Fibroblast of gingiva (primary cell): ENCODE results near the gene MICB.
"Not testable (repeated sequence)": the region's sequence is repeated elsewhere in the genome, so short reads cannot be mapped to it uniquely, and the experiment has no call there.

Source experiments
- DNase-seq: peaks from one replicate; pipeline ENCODE4 v3.0.0-alpha.2; 2011; ENCODE audit warnings: low read depth

MICB gene

DNA sequence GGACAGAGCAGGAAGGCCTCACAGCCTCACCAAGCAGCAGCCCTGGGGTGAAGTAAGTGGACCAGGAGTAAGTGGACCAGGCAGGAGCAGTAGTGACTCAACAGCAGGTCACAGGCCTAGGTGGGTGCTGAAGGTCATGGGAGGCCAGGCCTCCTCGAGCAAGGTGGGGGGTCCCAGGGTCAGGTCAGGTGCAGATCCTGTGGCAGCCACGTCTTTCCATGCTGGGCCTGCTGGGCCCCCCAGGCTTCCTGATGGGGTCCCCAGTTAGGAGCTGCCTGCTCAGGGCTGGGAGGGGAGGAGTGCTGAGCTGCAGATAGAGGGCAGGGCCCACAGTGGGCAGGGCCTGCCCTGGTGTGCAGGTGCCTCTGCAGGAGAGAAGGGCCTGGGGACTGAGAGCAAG is 11.1 kb downstream of the MICB start:
- not testable (repeated sequence) for DNase-seq

DNA sequence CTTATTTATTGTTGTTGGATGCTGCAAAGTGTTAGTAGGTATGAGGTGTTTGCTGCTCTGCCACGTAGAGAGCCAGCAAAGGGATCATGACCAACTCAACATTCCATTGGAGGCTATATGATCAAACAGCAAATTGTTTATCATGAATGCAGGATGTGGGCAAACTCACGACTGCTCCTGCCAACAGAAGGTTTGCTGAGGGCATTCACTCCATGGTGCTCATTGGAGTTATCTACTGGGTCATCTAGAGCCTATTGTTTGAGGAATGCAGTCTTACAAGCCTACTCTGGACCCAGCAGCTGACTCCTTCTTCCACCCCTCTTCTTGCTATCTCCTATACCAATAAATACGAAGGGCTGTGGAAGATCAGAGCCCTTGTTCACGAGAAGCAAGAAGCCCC is 12.1 kb downstream of the MICB start:
- DNase-seq = no peak

DNA sequence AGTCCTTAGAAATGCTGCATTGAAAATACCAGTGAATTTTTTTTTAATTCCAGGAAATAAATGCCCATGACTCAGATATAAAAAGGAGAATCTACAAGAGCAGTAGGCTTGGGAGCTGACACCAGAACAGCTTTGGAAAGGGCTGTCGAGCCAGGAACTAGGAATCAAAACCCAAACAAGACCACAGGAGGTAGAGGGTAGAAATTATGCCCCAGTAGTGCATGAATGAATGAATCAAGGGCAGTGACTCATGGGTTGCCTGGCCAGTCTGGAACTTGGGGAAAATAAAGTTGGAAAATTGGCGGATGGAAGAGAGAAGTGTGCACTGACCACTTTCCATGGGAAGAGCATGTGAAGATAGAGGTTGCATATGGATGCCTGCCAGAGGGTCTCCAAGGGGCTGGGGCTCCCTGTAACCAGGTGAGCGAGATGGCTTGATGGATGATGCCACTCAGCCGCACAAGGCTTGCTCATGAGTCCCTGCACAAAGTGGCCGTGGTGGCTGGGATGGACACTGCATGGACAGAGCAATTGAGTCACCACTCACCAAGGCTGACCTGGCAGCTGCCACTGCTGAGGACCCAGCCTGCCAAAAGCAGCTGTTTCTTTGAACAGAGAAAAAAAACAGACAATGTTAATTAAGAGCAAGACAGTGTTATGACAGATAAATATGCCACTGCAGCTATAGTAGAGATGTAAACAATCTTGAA is 15.7 kb downstream of the MICB start:
- DNase-seq = no peak

DNA sequence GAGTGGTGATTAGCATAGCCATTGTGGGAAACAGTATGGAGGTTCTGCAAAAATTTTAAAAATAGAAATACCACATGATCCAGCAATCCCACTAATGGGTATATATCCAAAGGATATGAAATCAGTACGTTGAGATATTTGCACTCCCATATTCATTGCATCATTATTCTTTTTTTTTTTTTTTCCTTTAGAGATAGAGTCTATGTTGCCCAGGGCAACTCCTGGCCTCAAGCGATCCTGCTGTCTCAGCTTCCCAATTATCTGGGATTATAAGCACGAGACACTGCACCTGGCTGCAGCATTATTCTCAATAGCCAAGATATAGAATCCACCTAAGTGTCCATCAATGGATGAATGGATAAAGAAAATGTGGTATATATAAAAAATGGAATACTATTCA is 23.9 kb downstream of the MICB start:
- no peak for DNase-seq

DNA sequence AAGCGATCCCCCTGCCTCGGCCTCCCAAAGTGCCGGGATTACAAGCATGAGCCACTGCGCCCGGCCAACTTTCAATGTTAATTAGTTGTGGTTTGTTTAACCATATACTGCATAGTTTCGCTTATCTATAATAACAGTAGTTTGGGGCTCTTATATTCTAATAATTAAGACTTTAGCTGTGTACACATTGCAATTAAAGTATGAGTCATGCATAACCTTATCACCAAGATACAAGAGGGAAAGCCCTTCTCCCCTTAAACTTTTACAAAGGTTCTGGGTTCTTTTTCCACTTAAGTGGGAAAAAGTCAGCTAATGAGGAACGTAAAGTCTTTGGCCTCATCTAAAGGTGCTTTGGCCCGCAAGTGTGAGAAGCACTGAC is 27.6 kb downstream of the MICB start:
- DNase-seq = no peak

DNA sequence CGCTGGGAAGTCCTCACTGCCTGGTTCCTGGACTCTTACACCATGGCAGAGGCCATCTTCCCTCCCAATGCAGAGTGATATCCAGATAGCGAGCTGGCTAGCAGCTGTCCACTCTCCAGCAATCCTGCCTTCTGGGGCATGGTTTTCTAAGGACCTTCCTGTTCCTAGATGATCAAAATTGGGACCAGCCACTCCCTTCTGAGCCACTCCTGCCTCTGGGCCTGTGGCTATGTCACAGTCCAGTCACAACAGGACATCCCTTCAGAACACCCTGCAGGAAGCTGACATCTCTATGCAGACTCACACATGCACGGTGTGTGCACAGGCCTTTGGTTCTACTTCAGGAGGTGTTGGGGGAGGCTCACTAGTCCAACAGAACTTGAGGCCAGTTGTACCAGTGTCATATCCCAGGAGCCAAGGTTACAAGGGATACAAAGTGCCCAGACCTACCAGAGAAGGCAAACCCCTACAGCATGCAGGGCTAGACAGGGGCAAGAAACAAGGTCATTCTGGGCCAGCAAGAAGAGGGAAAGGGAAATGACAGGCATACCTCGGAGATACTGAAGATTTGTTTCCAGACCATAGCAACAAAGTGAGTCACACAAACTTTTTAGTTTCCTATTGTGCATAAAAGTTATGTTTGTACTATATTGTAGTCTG is 28.1 kb downstream of the MICB start:
- DNase-seq = peak; percentile 29

DNA sequence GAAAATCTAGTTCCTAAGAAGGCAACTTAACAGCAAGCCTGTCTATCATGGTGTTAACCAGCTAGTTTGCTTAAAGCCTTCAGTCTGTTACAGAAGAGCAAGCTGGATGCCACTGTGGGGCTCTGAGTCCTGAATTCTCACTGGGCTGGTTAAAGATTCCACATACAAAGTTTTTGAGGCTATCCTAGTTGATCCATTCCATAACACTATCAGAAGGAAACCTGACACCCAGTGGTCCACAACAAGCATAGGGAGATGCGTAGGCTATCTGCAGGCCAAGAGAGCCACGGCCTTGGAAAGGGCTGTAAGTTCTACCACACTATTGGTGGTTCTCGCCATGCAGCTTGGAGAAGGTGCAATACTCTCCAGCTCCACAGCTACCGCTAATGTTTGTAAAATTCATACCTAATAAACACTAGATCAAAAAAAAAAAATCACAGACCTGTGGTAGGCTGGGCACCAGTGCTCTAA is 30.4 kb downstream of the MICB start:
- DNase-seq = no peak

DNA sequence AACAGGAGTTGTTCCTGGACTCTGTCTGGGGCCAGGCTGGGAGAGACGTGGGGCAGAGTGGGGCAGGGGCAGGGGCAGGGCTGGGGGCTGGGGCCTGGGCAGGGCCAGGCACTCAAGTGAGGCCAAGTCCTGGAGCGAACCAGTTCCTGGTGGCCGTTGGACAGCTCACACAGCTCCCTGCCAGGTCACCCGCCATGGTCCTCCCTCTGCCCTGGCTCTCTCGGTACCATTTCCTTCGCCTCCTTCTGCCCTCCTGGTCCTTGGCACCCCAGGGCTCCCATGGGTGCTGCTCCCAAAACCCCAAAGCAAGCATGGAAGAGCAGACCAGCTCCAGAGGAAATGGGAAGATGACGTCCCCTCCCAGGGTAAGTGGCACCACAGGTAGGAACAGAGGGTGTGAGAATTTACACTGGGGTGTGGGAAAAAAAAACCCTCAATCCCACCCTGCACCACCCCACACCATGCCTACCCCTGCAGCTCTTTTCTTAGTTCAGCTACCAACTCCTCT is 30.9 kb downstream of the MICB start, which contains the start of gene MCCD1:
Gene MCCD1, plus strand, starts transcription at position 142 of the 508 bp plus-strand sequence. Its CDS starts 53 bp downstream, at position 195.
- no peak for DNase-seq

DNA sequence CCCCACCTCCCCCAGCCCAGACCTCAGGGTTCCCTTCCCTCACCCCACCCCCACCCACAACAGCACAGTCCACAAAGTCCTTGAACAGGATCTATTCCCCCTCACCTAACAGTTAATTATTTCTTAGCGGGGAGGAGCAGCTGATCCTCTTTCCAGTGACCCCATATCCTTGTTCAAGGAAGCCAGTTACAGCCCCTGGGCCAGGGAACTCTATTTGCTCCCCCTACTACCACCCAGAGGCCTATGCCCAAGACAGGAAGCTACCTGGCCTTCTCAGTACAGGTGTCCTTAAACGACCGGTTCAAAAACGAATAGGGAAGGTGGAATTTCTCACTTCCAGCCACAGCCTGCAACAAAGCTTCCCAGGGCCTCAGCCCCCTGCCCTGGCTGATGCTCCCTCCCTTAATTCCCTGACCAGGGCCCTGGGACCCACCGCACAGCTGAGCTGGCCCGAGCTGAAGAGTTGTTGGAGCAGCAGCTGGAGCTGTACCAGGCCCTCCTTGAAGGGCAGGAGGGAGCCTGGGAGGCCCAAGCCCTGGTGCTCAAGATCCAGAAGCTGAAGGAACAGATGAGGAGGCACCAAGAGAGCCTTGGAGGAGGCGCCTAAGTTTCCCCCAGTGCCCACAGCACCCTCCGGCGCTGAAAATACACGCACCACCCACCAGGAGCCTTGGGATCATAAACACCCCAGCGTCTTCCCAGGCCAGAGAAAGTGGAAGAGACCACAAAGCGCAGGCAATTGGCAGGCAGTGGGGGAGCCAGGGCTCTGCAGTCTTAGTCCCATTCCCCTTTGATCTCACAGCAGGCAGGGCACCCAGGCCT is 31.6 kb downstream of the MICB start:
- DNase-seq = no peak

DNA sequence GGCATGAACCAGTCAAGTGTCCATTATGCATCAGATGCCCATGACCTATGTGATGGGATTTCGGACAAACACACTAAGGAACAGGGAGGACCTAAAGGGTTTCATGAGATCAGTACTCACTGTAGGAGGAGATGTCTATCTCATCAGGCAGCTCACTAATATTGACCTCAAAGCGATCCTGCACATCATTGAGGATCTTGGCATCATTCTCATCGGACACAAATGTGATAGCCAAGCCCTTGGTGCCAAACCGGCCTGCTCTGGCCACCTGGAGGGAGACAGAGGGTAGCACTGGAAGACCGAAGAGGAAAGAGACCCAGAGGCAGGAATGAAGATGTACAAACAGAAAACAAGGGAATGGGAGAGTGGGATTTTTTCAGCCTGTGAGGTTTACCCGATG is 32.7 kb downstream of the MICB start:
- DNase-seq = no peak

DNA sequence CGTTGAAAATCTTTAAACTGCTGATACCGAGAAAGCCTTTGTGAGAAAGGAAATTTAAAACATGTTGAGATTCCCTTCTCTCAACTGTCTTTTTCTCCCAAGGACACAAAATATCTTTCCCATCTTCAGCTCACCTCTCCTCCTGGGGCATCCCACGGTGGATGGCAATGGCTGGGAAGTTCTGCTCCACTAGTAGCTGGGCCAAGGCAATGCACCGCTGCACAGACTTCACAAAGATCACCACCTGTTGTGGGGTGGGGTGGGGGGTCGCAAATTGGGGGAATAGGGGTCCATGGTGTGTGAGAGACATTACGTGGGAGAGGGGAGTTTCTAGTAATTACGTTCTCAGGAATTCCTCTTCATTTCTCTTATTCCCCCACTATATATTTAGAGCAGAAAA is 33.2 kb downstream of the MICB start:
- no peak for DNase-seq

DNA sequence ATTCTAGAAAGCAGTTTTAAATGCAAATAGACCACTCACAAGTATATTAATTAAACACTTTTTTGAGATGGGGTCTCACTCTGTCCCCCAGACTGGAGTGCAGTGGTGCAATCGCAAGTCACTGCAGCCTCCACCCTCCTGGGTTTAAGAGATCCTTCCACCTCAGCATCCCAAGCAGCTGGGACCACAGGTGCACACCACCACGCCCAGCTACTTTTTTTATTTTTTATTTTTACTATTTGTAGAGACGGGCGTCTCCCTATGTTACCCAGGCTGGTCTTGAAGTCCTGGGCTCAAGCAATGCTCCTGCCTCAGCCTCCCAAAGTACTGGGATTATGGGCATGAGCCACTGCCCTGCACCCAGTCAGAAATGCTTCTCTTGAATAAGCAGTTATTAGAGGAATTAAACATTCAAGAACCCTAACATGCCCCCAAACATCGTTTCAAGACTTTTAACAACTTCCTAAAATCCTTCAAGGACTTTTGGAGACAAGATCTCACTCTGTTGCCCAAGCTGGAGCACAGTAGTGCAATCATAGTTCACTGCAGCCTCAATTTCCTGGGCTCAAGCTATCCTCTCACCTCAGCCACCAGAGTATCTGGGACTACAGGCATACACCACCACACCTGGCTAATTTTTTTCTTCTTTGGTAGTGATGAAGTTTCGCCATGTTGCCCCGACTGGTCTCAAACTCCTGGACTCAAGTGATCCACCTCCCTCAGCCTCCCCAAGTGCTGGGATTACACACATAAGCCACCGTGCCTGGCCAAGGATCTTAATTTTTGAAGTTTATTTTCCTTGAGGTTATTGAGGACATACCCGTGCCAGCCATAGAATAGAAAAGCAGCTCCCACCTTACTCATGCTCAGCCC is 34.1 kb downstream of the MICB start:
- DNase-seq = no peak

DNA sequence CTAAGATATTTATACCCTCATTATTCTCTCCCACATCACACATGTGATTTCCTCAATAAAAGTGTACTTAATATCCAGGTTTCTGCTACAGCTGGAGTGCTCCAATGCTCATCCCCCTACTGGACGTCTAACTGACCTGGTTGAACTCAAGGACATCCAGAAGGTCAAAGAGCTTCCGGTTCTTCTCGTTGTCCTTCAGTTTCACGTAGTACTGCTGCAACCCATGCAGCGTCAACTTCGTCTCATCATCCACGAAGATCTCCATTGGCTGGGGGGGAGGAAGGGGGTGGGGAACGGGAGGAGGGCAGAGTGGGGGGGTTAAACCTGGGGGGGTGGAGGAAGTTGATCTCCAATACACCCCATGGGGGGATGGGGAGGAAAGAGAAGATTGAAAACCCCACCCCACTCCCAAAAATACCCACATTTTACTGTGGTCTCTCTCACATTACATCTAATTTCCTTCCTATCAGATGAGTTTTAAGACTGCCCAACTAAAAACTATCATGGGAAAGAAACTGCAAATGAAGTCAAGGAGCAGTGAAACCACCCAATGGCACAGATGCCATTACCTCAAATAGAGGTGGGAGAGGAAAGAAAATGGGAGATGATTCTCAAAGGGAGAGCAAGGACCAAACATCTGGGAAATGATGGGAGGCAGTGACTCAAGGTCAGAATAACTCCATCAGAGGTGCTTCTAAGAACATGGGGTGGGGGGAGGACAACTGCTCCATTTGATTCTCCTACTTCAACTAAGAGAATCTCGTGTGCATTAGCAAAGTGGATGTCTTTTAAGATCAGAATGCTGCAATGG is 34.9 kb downstream of the MICB start:
- no peak for DNase-seq

DNA sequence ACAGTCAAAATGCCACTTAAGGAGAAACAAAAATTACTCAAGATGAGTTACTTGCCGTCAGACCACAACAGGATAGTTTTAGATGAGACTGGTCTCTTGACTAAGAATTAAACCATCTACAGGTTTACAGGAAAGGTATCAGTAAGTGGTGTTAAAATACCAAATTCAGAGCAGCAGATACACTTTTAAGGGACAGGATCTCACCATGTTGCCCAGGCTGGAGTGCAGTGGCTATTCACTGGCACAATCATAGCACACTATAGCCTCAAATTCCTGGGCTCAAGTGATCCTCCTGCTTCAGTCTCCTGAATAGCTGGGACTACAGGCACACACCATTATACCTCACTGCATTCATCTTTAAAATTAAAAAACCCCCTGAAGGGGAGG is 35.5 kb downstream of the MICB start:
- DNase-seq = no peak

DNA sequence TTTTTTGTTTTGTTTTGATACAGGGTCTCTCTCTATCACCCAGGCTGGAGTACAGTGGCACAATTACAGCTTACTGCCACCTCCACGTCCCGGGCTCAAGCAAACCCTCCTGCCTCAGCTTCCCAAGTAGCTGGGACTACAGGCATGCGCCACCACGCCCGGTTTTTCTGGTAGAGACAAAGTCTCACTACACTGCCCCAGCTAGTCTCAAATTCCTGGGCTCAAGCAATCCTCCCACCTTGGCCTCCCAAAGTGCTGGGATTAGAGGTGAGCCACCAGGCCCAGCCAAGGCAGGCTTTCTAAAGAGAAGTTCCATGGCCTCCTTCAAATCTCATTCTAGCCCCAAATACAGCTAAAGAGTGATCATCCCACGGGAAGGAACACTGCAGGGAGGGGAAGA is 36.1 kb downstream of the MICB start:
- no peak for DNase-seq

DNA sequence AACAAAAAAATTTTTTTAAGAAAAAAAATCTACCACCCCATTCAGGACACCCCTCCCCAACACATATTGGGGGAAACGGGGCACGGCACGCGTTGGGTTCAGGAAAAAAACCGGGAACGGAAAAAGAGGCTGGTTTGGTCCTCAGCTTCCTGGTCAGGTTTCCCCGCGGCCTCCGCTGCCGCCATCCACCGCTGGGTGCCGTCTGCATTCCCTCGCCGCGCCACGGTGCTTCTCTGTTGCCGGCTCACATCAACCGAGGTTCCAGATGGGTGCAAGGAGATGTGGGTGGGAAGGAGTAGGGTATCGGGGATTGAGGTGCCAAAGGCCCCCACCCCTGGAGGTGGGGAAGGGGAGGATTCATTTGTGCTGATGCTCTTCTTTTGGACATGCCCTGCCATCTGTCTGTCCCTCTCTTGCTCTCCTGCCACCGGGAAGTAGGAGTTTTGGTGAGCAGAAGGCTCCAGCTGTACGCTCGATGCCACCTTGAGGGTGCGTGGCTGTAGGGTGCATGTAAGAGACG is 36.6 kb downstream of the MICB start:
- no peak for DNase-seq

DNA sequence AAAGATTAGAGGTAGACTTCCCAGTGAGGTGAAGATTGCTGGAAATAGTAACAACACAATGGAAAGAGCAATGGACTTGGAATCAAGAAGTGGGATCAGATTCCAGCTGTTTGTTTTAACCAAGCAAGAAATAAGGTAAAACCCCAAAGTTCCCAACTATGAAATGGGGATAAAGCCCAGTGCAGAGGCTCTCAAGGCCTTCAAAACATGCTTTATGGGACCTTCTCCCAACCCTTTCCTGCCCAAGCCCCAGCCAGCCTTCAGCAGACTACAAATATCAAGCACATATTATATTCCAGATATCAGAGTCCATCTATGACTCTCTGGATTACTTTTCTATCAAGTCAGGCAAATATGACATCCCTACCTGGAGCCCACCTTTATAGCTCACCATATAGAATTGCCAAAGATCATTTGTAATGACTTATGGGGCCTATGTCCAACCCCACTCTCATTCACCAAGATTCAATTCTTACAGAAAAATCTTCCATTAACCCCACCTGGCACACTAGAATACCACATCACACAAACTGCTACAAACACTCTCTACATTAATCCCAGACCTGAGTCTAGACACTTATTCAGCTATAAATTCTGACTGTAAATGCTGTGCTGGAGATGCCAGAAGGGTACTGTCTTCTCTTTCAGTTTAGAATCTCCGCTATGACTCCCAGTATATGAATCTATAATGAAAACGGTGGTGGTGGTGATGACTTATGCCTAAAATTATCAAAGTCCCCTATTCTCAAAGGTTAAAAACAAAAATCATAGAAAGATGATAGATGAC is 37.8 kb downstream of the MICB start:
- DNase-seq = no peak

DNA sequence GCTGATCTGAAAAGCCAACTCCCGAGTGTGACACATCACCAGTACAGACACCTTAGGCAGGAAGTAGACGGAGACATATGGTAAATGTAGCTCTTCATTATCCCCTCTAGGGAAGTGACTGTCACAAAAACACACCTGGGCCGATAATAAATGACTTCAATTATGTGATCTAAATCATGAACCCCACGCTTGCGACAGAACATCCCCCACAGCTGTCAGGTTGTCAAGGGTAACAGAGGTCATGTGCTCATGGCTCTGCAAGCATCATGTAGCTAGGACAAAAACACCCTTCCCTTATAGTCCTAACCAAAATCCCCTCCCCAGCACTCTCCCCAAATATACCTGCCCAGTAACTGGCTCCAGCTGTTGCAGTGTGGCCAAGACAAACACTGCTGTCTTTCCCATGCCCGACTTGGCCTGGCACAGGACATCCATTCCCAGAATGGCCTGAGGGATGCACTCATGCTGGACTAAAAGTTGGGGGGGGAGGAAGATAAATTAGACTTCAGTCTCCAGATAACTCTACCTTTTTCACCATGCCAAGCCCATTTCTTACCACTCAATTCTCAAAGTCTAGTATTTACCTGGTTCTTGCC is 41.0 kb downstream of the MICB start:
- no peak for DNase-seq

DNA sequence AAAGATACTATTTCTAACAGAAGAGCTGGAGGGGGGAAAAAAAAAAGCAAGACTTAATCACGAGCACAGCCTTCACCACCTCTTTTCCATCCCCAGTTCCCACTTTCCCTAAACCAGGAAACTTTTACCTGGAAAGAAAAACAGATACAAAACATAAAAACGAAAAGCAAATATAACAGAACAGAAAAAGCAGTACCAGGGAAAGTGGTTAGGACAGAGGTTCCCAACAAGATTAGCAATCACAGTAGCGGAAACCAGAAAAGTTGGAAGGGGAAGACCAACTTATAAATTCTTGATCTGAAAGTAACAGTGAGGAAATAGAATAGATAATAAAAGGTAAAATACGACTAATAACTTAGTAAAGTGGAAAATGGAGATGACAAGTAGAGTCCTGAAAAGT is 42.7 kb downstream of the MICB start:
- no peak for DNase-seq
